Dermis blood vessel endothelial cell (primary cell): Measurements from ENCODE around the gene SPSB1. TPM values are rescaled to one million over a fixed set of nuclear protein-coding genes. Genes with fewer than 3 reads are reported as not detected.

Experiments used
- DNase-seq: peaks from one replicate; pipeline ENCODE4 v3.0.0; 2010
- total RNA-seq: library from RNA; depleted of rRNA; stranded (reverse); fragments of >200 nt; gene quantifications from 2 replicates; pipeline ENCODE4 v1.2.3, GENCODE V29; 2014

The SPSB1 gene
- total RNA-seq, 1 donor from 2014 or later, result 19.6 TPM

DNA sequence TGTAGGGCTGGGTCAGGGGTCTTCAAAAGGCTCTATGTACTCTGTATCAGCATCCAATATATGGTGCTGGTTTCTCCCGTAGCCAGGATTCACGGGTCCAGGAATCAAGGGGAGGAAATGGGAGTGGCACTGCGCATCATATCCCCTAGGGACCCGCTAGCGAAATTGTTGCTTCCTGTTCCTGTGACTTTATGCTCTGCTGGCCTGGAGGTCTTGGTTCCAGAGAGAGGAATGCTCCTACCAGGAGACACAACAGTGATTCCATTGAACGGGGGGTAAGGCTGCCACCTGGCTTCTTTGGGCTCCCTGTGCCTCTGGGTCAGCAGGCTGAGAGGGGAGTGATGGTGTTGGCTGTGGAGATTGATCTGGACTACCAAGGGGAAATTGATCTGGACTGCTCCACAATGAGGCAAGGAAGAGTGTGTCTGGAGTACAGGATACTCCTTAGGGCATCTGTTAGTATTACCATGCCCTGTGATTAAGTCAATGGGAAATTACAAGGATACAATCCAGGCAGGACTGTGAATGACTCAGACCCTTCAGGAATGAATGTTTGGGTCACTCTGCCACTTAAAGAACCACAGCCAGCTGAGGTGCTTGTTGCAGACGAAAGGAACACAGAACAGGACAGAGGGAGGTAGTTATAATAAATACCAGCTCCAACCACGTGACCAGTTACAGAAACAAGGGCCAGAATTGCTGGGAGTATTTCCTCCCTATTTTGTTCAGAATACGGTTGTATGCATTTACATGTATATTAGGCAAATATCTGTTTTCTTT is 10.2 kb downstream of the SPSB1 start:
- DNase-seq, result peak; percentile 86

DNA sequence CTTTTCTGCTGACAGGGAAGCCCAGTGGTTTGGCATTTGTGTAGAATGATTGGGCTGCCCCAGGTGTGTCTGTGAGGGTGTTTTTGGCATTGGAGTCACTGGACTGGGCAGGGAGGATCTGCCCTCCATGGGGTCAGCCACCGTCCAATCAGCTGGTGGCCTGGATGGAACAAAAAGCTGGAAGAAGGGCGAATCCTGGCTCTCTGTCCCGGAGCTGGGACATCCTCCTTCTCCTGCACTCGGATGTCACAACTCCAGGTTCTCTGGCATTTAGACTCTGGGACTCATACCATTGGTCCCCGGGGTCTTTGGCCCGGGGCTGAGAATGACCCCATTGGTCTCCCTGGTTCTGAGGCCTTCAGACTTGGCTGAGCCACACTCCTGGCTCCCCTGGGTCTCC is 11.2 kb downstream of the SPSB1 start:
- DNase-seq, result no peak

DNA sequence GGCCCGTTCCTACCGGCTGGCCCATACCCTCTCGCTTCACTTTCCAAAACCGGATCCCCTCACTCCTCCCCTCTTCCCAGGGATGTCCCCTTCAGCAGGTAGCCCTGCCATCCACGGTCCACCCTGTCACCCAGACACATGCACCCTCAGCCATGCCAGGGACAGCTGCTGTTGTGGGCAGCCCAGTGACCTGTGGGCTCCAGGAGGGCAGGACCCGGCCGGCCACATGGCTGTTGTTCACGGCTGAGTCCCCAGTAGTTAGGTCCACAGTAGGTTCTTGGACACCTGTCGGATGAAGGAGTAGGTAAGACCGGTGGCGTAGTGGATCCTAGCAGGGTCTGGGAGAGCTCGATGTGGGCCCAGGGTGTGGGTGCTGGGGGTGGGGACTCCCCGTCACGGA is 12.5 kb downstream of the SPSB1 start:
- DNase-seq, result no peak

DNA sequence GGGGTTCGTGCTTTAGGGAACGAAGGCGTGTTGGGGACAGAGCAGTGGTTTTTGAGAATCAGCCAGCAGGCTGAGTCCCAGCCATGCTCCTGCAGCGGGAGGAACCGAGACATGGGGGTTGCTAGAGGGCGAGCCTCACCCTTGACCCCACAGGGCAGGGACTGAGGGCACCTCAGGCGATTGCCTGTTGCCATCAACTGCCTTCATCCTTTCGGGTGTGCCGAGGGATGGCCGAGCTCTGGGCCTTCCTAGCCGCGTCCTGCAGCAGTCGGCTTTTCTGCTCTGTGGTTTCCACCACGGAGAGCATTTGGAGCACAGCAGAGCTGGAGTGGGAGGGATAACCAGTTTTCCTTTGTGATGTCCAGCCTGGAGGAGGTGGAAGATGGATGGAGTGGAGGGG is 13.3 kb downstream of the SPSB1 start:
- DNase-seq, result no peak

DNA sequence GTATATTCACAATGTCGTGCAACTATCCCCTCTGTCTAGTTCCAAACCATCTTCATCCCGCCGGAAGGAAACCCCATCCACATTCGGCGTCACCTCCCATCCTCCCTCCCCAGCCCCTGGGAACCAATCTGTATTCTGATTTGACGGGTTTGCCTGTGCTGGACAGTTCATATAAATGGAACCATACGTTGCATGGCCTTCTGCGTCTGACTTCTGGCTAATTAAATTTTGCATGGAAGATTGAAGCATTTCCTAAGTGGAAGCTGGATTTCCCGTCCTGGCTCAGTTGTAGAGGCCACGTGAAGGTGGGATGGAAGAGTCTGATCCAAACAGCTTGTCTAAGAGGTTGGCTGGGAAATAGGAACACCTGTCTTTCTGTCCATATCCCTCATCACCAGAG is 14.6 kb downstream of the SPSB1 start:
- no peak for DNase-seq

DNA sequence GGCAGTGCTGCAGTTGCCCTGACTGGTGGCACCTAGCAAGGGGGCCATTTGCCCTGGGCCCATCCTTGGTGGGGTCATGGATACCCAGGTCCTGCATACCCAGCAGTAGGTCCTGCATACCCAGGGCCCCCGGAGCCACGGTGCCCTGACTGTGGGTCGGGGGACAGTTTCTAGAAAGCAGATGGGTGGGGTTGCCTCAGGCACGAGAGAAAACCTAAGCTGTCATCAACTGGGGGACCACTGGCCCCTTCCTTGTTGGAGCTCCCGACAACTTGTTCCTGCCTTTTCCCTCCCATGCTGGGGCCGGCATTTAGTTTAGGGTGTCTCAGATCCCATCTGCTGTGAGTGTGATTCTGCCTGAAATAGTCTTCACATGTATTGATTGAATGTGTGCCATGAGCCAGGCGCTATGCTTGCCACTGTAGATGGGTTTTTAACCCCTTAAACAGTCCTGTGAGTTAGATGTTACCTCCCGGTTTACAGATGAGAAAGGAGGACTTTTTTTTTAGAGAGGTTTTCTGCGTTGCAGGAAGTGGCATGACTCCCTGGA is 15.6 kb downstream of the SPSB1 start:
- DNase-seq, result no peak

DNA sequence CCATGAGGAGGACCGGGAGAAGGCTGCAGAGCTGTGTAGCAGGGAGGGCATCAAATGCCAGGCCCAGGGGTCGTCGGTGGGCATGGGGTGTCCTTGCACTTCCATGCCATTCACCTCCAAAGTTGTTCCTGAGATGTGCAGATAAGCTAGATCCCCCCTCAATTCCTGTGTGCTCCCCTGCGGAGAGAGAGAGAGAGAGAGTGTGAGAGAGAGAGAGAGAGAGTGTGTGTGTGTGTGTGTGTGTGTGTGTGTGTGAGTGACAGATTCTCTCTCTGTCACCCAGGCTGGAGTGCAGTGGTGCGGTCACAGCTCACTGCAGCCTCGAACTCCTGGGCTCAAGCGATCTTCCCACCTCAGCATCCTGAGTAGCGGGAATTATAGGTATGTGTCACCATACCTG is 16.4 kb downstream of the SPSB1 start:
- no peak for DNase-seq

DNA sequence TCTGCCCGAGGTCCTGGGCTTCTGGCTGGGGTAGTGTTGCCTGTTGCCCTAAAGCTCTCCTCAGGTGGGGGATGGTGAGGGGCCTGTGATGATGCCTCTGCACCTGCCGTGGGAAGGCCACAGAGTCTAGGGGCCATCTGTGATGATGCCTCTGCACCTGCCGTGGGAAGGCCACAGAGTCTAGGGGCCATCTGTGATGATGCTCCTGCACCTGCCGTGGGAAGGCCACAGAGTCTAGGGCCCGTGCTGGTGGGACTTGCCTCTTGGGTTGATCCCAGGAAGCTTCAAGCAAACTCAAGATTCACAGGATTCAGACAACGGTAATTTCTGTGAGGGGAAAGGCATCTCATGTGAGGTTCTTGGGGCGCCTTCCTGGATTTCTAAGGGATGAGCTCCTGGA is 17.3 kb downstream of the SPSB1 start:
- DNase-seq, result no peak

DNA sequence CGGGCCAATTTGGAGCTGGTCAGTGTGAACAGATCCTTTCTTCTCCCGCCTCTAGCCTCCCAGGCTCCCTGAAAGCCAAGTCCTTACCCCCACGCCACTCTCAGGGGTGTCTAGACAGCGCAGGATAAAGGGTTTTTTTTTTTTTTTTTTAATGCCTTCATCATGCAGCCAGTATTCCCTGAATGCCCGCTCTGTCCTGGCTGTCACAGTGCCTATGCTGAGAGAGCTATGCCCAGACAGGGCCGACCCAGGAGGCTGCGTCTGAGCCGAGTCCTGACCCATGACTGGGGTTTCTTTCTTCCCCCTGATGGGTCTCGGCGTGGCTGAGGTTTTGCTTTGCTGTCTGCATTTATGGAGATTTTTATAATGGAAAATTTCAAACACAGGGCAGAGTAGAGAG is 18.3 kb downstream of the SPSB1 start:
- no peak for DNase-seq

DNA sequence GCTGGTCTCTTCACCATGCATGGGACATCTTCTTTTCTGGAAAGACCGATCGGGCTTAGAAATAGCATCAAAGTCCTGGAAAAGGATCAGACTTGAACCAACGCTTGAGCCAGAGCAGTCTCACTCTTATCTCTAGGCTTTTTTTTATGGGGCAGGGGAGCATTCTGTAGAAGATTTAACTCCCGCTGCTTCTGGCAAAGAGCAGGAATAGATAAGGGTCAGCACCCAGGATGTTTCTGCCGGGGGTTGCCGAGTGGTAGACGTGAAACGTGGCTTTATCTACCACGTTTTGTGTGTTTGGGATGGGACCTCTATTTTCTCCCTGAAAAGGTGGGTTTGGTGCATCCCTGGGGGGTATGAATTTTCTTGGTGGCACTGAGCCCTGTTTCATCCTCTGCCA is 18.8 kb downstream of the SPSB1 start:
- no peak for DNase-seq

DNA sequence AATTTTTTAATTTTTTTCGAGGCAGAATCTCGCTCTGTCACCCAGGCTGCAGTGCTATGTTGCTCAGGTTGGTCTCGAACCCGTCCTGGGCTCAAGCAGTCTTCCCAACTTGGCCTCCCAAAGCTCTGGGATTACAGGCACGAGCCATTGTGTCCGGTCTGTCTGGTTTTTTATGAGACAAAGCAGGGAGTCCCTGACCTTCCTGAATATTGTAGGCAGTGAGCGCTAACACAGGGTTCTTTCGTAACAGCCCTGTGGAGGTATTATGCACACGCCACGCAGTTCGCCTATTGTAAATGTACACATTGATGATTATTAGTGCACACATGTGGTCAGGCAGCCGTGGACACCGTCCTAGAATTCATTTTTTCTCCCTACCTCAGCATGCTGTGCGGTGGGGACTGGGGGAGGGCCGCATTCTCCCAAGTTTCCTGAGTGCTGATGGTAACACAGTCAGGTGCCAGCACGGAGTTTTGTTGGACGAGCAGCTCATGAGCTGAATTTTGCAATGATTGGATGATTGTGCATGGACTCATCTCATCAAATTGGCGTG is 19.6 kb downstream of the SPSB1 start:
- DNase-seq, result no peak

DNA sequence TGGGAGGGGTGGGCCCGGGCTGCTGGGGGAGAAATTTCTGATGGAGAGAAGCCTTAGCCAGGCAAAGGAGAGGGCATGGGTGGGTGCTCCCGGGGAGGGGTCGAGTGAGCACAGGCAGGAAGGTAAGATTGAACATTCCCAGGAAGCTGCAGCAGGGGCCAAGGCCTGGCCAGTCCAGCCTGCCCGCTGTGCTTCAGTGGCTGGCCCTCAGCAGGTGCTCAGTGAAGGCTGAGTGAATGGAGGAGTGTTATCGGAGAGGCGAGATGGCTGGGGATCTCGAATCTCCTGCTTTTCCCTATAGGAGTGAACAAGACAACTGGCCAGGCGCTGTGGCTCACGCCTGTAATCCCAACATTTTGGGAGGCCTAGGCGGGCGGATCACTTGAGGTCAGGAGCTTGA is 20.9 kb downstream of the SPSB1 start:
- no peak for DNase-seq

DNA sequence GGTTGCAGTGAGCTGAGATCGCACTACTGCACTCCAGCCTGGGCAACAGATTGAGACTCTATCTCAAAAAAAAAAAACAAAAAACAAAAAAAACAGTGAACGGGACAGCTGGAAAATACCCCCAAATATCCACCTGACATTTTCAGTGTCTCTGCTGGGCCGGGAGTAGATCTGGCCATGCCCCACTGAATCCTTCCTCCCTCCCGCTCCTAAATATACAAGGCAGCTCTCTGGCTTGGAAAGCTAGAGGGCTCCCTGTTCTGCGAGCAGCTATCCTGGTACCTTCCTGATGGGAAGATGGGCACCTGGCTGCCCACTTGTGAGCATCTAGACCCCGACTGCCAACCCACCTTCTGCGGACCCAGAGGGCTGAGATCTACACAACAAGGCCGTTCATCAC is 21.4 kb downstream of the SPSB1 start:
- DNase-seq, result no peak

DNA sequence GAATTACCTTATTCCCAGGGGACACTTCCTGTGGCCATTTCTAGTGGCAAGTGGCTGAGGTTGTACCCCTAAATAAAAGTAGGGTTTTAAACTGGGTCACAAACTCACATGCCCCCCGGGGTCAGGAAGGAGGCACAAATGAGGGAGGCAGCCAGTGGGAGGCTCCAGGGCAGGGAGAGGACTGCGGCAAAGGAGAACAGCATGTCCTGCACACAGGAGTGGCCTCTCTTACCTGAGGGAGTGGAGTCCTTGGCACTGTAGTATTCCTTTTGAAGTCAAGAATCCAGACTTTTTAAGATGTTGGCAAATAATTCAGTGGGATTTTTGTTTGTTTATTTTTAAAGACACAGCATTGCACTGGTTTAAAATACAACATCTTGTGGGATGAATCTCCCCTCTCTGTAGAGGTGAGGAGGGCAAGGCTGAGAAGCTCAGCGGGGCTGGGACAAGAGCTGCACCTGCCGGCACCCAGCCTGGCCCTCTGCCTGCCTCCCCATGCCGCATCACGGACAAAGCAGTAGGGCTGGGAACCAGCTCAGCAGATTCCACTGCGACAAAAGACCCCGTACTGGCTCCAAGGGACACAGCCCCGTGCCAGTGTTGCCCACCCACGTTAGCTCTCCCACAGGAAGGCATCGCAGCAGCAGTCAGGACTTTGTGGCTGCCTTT is 22.2 kb downstream of the SPSB1 start:
- no peak for DNase-seq

DNA sequence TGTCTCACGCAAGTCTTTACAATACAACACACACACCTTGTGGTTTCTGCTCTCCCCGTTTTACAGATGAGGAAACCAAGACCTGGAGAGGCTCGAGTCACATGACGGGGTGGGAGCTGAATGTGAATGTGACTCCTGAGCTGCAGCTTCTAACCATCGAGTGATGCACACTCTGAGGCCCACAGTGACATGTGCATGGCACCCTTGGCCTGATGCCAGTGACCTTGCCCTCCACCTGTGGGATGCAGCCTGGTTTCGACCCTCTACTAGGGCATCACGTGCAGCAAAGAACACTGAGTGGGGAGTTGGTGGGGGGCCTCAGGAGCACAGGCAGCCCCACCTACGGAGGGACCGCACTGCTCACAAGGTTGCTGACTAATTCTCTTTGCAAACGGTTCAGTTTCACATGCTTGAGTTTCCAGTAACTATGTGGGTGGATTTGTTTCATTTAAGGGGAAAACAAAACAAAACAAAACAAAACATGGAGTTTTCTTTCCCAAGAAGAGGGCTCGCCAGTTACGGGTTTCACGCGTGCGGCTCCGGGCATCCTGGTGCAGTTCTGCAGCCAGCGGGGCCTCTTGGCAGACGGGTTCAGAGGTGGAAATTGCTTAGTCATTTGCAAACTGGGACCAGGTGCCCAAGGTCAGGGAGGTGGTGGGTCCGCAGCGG is 22.9 kb downstream of the SPSB1 start:
- DNase-seq, result peak; percentile 57

DNA sequence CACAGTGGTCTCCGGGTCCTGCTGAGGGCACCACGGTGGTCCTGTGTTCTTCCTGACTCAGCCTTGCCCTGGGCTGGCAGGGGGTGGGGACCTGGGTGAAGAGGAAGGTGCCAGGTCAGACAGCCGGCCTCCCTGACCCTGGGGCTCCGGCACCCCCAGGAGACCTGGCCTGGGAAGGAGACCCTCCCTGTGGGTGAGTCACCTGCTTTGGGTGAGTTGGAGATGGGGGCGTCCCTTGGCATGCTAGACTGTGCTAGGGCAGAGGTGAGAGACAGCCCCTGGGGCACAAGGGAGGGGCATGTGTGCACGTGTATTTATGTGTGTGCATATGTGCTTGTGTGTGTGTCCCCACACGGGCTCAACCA is 23.4 kb downstream of the SPSB1 start:
- DNase-seq, result no peak

DNA sequence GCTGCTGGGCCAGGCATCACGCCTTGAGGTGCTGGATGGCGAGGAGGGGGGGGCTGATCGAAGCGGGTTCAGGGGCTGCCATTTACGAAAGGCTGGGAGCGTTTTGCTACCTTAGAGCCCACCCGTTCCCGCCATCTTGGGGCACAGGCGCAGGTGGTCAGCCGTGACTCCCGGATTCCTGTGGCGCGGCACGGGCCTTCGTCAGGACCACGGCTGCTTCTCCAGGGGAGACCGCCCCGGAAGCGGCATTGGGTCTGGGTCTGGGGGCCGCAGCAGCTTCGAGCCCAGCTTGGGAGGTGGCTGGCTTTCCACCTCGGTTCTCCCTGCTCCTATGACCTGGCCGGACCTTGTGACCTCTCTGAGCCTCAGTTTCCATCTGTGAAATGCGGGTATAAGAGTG is 23.8 kb downstream of the SPSB1 start:
- no peak for DNase-seq

DNA sequence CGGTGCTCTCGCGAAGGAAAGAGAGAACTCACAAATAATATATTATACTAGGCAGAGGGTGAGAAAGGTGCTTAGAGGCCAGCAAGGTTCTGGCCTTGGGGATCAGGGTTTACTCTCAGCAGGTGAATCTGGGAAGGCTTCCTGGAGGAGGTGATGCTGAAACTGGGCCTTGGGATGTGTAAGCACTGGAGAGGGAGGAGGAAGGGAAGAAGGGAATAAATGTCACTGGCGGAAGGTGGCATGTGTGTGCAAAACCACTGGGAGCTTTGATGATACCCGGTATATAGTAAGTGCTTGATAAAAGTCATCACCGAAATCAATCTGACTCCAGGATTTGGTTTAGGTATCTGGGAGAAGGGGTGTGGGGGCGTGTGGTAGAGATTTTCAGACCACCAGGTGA is 24.4 kb downstream of the SPSB1 start:
- no peak for DNase-seq

DNA sequence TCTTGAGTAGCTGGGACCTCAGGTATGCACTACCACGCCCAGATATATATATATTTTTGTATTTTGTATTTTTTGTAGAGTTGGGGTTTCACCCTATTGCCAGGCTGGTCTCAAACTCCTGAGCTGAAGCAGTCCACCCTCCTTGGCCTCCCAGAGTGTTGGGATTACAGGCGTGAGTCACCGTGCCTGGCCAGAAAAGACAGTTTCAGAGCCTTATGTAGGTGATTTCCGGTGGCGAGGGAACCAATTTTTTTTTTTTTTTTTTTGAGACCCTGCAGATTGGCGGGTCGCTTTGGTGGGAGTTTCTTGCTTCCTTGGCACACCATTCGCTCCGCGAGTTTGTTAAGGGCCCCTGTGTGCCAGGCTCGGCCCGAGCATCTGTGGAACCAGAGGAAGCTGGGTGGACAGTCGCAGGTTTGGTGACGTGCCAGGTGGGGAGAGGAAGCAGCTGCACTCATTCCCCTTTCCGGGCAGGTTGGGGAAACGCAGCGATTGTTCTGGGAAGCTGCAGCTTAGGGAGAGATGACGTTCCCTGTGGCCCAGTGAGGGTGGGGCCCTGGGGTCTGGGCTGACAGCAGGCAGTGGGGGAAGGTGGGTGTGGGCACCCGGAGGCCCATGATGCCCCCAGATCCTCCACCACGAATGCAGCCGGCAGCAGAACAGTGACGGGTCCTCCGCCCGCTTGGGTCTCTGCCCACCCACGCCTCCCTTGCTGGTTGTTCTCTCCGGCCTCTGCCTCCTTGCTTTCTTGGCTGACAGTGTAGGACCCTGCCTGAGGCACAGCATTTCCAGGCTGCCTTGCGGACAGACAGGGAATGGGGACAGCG is 25.1 kb downstream of the SPSB1 start:
- peak; percentile 96 for DNase-seq

DNA sequence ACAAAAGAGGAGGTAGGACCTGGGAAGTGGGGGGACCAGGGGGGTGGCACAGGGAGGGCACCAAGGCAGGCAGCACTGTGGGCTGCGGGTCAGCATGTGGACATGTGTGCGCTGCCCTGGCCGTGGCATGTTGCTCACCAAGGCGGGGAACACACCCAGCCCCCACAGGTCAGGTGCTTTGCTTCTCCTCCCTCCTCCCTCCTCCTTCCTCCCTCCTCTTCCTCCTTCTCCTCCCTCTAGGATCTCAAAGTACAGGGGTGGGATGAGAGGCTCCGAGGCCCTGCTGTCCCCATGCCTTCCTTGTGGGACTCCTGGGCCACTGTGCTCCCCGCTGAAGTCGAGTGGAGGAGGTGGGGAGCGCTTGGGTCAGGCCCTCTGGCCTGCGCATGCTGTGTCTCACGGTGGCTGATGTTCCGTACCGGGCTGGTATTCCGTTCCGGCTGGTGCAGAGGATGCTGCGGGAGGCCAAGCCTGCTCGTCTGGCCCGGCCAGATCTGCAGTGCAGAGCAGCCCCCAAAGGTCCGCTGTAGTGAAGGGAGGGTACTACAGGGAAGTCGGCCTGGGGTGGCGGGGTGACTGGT is 26.6 kb downstream of the SPSB1 start:
- DNase-seq, result no peak

DNA sequence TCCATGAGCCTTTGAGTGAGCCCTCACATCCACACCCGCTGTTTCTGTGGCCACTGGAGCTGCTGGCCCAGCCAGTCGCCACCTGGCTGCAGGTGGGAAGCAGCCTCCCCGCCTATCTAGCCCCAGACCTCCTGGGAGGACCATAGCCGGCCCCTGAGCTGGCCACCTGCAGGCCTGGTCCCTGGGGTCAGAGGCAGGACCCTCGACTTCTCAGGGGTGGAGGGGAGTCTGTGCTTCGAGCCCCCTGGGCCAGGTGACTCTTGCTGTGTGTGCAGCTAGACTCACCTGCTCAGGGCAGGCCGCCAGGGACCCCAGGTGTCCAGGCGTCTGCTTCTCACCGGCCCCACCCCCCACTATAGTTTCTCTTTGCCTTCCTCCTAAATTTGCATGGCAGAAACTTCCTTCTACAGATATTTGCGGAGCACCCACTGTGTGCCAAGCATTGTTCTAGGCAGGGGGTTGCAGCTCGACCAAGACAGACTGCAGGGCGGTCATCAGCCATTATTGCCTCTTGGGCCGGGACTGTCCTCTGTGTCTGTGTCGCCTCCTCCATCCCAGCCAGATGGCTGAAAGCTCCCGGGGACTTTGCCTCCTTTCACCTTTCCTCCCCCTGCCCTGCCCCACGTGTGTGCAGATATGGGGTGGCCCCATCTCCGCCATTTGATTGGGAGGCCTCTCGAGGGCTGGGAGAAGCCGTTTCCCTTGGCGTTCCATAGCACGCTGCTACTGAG is 27.3 kb downstream of the SPSB1 start:
- no peak for DNase-seq
